GM21381 (cell line): ENCODE data around the gene LSM7.

Source experiments
- ATAC-seq: cut with Tn5 transposase; IDR thresholded peaks from one replicate; pipeline ENCODE4 v1.9.1; 2021; ENCODE audit warnings: mild to moderate bottlenecking, moderate library complexity; ENCODE audit not compliant: unreplicated experiment

Gene LSM7

GRCh38 chr19:2305452-2306280, 22.7 kb downstream of the LSM7 start:
- ATAC-seq = no peak

- no peak for ATAC-seq
Observed at GRCh38 chr19:2303211-2303798, 25.1 kb downstream of the LSM7 start.

GRCh38 chr19:2302319-2303210, 25.8 kb downstream of the LSM7 start:
- no peak for ATAC-seq

GRCh38 chr19:2300533-2300932, 27.9 kb downstream of the LSM7 start:
- ATAC-seq = no peak

GRCh38 chr19:2296141-2296540, 32.2 kb downstream of the LSM7 start:
- no peak for ATAC-seq

GRCh38 chr19:2294687-2295335, 33.6 kb downstream of the LSM7 start:
- no peak for ATAC-seq

- ATAC-seq = no peak
Observed at GRCh38 chr19:2291185-2291751, 37.1 kb downstream of the LSM7 start.

GRCh38 chr19:2290441-2291184, 37.8 kb downstream of the LSM7 start:
- no peak for ATAC-seq

GRCh38 chr19:2289714-2290435, 38.5 kb downstream of the LSM7 start:
- no peak for ATAC-seq

- ATAC-seq = no peak
Observed at GRCh38 chr19:2288818-2289713, 39.3 kb downstream of the LSM7 start.

- ATAC-seq = no peak
Observed at GRCh38 chr19:2288338-2288817, 40.0 kb downstream of the LSM7 start.

- ATAC-seq = no peak
Observed at GRCh38 chr19:2287585-2288337, 40.6 kb downstream of the LSM7 start.

GRCh38 chr19:2286402-2287140, 41.8 kb downstream of the LSM7 start:
- no peak for ATAC-seq

- no peak for ATAC-seq
Observed at GRCh38 chr19:2283835-2284507, 44.4 kb downstream of the LSM7 start.

- ATAC-seq = no peak
Observed at GRCh38 chr19:2282862-2283237, 45.5 kb downstream of the LSM7 start.
